HG03575 (cell line): ENCODE results near the gene LZTS2.

ENCODE experiments used
- ATAC-seq: cut with Tn5 transposase; IDR thresholded peaks from one replicate; pipeline ENCODE4 v1.9.1; 2021; ENCODE audit not compliant: unreplicated experiment, insufficient number of reproducible peaks, low FRiP score; ENCODE audit errors: extremely low read depth

The LZTS2 gene

GRCh38 chr10:101010329-101010728 lies 10.7 kb downstream of the LZTS2 start:
- ATAC-seq, result no peak

- no peak for ATAC-seq
Measured at GRCh38 chr10:101011517-101012423, 12.2 kb downstream of the LZTS2 start.

- peak; percentile 65 for ATAC-seq
Measured at GRCh38 chr10:101012525-101013364, 13.1 kb downstream of the LZTS2 start.

GRCh38 chr10:101013365-101013825 lies 13.8 kb downstream of the LZTS2 start:
- ATAC-seq, result no peak

GRCh38 chr10:101014230-101014884 lies 14.7 kb downstream of the LZTS2 start:
- no peak for ATAC-seq

- no peak for ATAC-seq
Measured at GRCh38 chr10:101014966-101015581, 15.5 kb downstream of the LZTS2 start.

GRCh38 chr10:101015582-101015973 lies 16.0 kb downstream of the LZTS2 start:
- ATAC-seq, result no peak

- ATAC-seq, result no peak
Measured at GRCh38 chr10:101016814-101017213, 17.2 kb downstream of the LZTS2 start.

- ATAC-seq, result no peak
Measured at GRCh38 chr10:101018118-101018599, 18.6 kb downstream of the LZTS2 start.

GRCh38 chr10:101018600-101019439 lies 19.2 kb downstream of the LZTS2 start:
- ATAC-seq, result no peak

GRCh38 chr10:101019440-101019703 lies 19.8 kb downstream of the LZTS2 start:
- no peak for ATAC-seq

- ATAC-seq, result no peak
Measured at GRCh38 chr10:101020427-101021075, 20.9 kb downstream of the LZTS2 start.

GRCh38 chr10:101021239-101021638 lies 21.6 kb downstream of the LZTS2 start:
- ATAC-seq, result no peak

- ATAC-seq, result no peak
Measured at GRCh38 chr10:101021692-101022251, 22.2 kb downstream of the LZTS2 start.

GRCh38 chr10:101022967-101023705 lies 23.5 kb downstream of the LZTS2 start:
- no peak for ATAC-seq

- ATAC-seq, result no peak
Measured at GRCh38 chr10:101027106-101027720, 27.6 kb downstream of the LZTS2 start.
